Measurements from ENCODE around the gene LRRC10B.
"Not testable (repeated sequence)": the region's sequence is repeated elsewhere in the genome, so short reads cannot be mapped to it uniquely, and the experiment has no call there.

LRRC10B gene

DNA sequence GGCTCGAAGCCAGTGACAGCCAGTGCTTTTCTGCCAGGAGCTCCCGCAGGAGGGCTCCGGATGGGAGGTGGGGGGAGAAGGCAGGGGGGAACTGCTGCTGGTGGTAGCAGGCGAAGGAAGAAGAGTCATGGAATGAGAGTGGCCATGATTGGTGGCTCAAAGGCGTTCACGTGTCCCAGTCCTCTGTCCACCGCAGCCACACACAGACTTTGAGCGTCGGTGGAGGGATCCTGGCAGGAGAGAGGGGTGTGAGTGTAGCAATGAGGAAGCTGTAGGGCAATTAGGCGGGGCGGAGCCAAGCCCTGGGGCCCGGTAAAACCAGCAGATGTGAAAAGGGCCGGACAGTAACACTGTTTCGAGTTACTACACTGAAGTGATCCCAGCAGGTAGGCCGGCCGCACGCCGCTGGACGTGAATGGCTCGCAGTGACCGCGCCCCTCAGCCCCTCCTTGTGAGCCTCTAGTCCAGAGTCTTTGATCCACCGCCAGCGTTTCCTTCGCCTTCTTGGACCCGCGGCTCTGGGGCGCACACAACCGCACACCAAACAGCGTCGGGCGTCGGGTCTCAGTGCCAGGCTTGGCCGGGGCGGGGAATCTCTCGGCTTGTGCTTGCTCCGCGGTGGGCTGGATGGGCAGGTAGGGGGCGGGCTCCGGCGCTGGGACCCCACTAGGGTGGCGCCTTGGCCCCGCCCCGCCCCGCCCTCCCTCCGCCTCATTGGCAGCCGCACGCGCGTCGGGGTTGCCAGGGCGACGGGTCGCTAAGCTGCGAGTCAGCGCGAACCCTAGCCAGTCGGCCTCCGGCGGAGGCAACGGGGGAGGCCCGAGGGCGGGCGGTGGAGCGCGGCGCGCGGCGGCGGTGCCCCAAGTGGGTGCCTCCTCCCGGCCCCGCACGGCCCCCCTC lies at the start of gene LRRC10B:
LRRC10B (plus strand) TSS at position 788 of the 900 bp plus-strand sequence. CDS start 250 bp downstream, outside the sequence.
- peak; percentile 45 for DNase-seq (ENCODE audit: extremely low spot score)
- ChIA-PET CTCF (interaction anchor here (1.3 to 5.0 kb wide), 4 partner anchors 9 to 30 kb away, joined by 3 to 39 read pairs (median 4); no protein-coding TSS in a partner anchor), POLR2A (no interaction called here)
- TF ChIP-seq, protein P1, sequence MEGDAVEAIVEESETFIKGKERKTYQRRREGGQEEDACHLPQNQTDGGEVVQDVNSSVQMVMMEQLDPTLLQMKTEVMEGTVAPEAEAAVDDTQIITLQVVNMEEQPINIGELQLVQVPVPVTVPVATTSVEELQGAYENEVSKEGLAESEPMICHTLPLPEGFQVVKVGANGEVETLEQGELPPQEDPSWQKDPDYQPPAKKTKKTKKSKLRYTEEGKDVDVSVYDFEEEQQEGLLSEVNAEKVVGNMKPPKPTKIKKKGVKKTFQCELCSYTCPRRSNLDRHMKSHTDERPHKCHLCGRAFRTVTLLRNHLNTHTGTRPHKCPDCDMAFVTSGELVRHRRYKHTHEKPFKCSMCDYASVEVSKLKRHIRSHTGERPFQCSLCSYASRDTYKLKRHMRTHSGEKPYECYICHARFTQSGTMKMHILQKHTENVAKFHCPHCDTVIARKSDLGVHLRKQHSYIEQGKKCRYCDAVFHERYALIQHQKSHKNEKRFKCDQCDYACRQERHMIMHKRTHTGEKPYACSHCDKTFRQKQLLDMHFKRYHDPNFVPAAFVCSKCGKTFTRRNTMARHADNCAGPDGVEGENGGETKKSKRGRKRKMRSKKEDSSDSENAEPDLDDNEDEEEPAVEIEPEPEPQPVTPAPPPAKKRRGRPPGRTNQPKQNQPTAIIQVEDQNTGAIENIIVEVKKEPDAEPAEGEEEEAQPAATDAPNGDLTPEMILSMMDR (IDR thresholded peaks at IDR 0.05; ENCODE audit: control extremely low read depth, extremely low read depth, low read depth, missing control alignments): no peak

DNA sequence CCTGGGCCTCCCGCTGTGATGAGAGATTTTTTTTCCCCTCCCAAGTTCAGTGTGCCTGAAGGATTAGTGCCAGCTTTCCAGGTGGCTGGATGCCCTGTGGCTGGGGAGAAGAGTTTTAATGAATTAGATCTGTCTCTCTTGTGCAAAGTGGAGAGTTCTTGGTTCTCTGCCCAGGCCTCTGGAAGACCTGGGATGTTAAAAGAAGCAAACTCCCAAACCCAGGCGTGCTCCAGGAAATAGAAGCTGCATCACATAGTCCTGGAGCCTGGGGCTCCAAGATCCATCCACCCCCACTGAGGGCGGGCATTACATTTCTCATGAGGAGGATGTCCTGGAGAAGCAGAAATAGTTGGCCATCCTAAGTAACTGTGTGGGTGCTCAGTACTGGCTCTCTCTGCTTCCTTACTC lies 48.1 kb upstream of the LRRC10B start:
- ChIA-PET CTCF (interaction anchor here (5.4 kb wide), 1 partner anchor 14 kb away, joined by 24 read pairs; no protein-coding TSS in a partner anchor), POLR2A (interaction anchor here (0.6 kb wide), 1 partner anchor 104 kb away, joined by 5 read pairs; no protein-coding TSS in a partner anchor)
- TF ChIP-seq, protein P1 (IDR thresholded peaks at IDR 0.05; ENCODE audit: control extremely low read depth, extremely low read depth, low read depth, missing control alignments): no peak
- DNase-seq (ENCODE audit: extremely low spot score): no peak

DNA sequence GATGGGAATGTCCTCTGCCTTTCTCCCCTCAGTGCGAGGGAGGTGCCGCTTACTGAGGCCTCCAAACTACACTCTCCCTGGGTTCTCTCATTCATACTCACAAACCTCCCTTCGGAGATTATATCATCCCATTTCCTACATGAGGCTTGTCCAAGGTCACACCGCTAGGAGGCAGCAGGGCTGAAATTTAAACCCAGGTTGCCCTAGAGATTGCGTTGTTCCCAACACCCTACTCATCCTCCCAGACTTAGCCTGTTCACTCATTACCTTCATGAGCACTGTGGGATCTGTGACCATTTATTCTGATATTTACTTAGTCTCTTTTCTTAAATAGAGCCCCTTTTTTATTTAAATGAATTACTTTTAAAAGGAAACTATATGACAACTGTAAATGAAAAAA lies 47.6 kb upstream of the LRRC10B start:
- ChIA-PET POLR2A (no interaction called here), CTCF (interaction anchor here (5.4 kb wide), 1 partner anchor 14 kb away, joined by 24 read pairs; no protein-coding TSS in a partner anchor)
- TF ChIP-seq, protein P1 (IDR thresholded peaks at IDR 0.05; ENCODE audit: control extremely low read depth, extremely low read depth, low read depth, missing control alignments): no peak
- no peak for DNase-seq (ENCODE audit: extremely low spot score)

DNA sequence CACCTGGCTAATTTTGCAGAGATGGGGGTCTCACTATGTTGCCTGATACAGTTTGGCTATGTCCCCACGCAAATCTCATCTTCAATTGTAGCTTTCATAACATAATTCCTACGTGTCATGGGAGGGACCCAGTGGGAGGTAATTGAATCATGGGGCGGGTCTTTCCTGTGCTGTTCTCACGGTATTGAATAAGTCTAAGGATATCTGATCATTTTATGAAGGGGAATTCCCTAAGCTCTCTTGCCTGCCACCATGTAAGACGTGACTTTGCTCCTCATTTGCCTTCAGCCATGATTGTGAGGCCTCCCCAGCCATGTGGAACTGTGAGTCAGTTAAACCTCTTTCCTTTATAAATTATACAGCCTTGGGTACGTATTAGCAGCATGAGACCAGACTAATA lies 40.9 kb upstream of the LRRC10B start:
- POLR2A ChIA-PET; DNase-seq (ENCODE audit: extremely low spot score): not testable (repeated sequence)
- CTCF ChIA-PET: interaction anchor here (3.4 kb wide), 1 partner anchor 9 kb away, joined by 12 read pairs; no protein-coding TSS in a partner anchor

DNA sequence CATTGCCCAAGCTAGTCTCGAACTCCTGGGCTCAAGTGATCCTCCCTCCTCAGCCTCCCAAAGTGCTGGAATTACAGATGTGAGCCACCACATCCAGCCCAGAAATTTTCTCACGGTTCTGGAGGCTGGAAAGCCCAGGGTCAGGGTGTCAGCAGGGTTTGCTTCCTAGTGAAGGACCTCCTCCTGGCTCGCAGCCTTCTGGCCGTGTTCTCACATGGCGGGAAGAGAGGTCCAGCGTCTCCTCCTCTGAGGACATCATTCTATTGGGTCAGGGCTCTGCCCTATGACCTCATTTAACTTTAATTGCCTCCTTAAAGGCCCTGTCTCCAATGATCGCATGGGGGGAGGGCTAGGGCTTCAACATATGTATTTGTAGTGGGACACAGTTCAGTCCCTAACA lies 40.5 kb upstream of the LRRC10B start:
- TF ChIP-seq, protein P1 (IDR thresholded peaks at IDR 0.05; ENCODE audit: control extremely low read depth, extremely low read depth, low read depth, missing control alignments): no peak
- CTCF ChIA-PET: interaction anchor here (0.7 to 3.4 kb wide), 4 partner anchors 9 to 64 kb away, joined by 3 to 12 read pairs (median 7); no protein-coding TSS in a partner anchor
- DNase-seq (ENCODE audit: extremely low spot score): no peak
- POLR2A ChIA-PET: no interaction called here

DNA sequence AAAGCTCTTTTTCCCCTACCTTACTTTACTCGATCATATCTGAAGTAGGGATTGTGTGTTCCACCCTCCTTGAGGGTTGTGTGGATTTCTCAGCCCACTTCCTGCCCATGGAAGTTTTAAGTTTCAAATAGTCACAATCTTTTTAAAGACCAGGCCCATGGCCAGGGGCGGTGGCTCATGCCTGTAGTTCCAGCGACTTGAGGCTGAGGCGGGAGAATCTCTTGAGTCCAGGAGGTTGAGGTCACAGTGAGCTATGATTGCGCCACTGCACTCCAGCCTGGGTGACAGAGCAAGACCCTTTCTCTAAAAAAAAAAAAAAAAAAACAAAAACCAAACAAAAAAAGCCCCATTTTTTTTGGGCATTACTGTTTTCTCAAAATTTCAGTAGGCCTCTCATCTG lies 36.3 kb upstream of the LRRC10B start:
- TF ChIP-seq, protein P1 (IDR thresholded peaks at IDR 0.05; ENCODE audit: control extremely low read depth, extremely low read depth, low read depth, missing control alignments): no peak
- CTCF ChIA-PET: interaction anchor here (1.1 to 11.8 kb wide), 4 partner anchors 15 to 166 kb away, joined by 3 to 168 read pairs (median 8); no protein-coding TSS in a partner anchor
- POLR2A ChIA-PET: interaction anchor here (0.5 kb wide), 1 partner anchor 1803 kb away, joined by 9 read pairs; no protein-coding TSS in a partner anchor

More for the DNA sequence above, 36.3 kb upstream of the LRRC10B start:
- DNase-seq (ENCODE audit: extremely low spot score): no peak
